GM12872 (cell line): ENCODE data around the gene PRAC1.

Experiments
- TF ChIP-seq, protein P1 (sequence below): IDR thresholded peaks from 3 replicates; pipeline ENCODE4 v1.5.1; 2011; ENCODE audit warnings: low read depth, mild to moderate bottlenecking, low read length, moderate library complexity; ENCODE audit not compliant: insufficient read depth

Gene PRAC1

DNA sequence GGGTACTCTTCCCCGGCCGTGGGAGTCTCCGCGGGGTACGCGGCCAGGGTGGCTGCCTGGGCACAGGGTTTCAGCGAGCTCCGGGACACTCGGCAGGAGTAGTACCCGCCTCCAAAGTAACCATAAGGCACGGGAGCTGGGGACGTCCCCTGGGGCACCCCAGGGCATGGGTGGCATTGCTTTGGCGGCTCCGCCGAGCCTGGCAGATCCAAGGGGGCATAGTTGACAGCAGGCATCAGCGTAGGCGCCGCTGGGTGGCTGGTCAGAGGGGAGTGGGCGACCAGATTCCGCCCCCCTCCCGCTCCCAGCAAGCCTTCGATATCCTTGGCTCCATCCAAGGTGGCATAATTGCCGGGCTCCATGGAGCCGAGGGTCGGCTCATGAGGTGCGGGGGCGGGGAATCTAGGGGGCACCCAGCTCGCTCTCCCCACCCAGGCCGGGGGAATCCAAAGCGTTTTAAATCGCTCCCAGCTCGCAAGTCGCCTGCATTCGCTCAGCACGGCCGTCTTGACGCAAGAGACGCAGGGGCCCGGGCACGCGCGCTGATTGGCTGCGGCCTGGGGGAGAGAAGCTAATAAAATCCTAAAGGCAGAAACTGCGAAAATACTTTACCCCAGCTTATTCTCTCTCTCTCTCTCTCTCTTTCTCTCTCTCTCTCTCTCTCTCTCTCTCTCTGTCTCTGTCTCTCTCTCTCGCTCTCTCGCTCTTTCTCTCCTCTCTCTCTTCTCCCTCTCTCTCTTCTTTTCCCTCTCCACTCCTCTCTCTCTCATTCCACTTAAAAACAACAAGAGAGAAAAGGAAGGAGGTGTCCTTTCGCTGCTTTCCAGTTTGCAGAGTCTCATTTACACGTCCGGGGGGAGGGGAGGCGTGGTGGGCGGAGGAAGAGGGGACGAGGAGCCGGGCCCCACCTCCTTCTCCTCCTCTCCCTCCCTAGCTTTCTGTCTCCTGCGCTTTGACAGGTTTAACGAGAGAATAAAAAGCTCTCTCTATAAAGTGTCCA, 6.2 kb upstream of the PRAC1 start, which contains the start of gene HOXB13:
HOXB13 (minus strand) TSS at position 519 of the 1,000 bp plus-strand sequence; CDS start at position 362, 157 bp downstream.
- TF ChIP-seq, protein P1, sequence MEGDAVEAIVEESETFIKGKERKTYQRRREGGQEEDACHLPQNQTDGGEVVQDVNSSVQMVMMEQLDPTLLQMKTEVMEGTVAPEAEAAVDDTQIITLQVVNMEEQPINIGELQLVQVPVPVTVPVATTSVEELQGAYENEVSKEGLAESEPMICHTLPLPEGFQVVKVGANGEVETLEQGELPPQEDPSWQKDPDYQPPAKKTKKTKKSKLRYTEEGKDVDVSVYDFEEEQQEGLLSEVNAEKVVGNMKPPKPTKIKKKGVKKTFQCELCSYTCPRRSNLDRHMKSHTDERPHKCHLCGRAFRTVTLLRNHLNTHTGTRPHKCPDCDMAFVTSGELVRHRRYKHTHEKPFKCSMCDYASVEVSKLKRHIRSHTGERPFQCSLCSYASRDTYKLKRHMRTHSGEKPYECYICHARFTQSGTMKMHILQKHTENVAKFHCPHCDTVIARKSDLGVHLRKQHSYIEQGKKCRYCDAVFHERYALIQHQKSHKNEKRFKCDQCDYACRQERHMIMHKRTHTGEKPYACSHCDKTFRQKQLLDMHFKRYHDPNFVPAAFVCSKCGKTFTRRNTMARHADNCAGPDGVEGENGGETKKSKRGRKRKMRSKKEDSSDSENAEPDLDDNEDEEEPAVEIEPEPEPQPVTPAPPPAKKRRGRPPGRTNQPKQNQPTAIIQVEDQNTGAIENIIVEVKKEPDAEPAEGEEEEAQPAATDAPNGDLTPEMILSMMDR, result no peak

DNA sequence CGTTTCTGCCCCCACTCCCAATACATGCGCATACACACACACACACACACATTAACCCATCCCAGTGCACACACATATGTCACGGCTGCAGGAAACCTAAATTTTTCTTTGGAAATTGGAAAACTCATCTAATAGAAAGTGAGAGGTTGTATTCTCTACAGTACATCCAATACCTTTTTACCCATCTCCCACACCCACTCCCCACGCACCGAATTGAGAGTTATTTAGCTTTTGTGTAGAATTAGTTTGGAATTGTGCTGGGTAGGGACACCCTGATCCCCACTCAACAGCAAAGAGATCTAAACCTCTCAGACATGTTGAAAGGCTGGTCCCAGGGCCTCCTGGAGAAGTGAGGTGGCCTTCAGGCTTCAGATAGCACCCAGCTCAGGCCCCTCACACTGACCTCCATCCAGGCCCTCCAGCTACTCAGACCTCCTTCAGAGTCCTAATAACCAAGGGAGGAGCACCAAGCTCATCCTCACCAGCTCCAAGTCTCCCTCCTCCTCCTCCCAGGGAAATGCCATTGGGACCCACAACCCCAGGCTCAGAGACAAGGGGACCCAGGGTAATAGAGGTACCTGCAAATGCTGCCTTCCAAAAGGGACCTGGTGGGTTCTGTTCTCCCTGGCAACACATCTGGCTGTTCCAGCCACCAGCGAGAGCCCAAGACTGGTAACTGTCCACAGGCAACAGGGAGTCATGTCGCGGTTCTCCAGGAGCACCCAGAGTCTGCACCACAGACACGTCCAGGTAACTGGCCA, 5.3 kb upstream of the PRAC1 start:
- TF ChIP-seq, protein P1, result no peak

DNA sequence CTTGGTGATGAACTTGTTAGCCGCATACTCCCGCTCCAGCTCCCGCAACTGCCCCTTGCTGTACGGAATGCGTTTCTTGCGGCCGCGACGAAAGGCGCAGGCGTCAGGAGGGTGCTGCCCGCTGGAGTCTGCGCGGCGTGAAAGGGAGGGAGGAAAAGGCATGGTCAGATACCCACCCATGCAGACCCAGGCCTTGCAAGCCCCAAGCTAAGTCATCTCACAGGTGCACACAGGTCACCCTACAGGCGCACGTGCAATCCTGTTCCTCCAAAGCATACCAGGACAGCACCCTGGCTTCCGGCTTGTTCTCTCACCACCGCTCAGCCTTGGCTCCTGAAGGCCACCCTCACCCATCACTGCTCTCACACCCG, 4.6 kb upstream of the PRAC1 start:
- TF ChIP-seq, protein P1, result no peak

DNA sequence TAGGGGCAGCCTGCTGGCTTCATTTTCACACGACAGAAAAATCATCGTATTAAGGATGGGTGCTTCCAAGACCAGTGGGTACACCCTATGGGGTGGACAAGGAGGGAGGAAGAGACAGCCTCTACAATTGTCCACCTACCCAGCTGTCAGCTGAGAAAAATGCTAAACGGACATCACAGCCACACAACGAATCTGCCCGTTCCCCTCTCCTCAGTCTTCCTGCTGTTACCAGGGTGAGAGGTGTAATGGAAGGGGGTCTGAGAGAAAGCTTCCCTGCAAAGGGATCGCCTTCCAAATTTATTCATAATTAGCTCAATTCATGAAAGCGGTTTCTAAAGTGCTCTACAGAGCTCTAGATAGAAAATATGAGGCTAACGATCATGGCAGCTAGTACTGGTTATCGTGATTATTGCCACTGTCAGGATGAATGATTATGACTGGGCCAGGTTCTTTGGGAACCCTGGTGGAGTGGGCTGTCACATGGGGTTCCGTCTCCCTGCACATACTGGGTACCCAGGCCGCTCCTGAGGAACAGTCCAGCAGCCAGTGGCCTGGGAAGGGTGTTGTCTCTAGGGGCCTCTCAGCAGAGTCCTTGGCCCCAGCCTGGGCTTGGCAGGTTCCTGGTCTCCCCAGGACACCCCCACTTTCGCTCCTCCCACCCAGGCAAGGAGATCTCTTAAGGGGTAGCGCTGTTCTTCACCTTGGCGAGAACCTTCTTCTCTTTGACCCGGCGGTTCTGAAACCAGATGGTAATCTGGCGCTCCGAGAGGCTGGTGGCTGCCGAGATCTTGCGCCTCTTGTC, 4.0 kb upstream of the PRAC1 start:
- TF ChIP-seq, protein P1, result no peak

DNA sequence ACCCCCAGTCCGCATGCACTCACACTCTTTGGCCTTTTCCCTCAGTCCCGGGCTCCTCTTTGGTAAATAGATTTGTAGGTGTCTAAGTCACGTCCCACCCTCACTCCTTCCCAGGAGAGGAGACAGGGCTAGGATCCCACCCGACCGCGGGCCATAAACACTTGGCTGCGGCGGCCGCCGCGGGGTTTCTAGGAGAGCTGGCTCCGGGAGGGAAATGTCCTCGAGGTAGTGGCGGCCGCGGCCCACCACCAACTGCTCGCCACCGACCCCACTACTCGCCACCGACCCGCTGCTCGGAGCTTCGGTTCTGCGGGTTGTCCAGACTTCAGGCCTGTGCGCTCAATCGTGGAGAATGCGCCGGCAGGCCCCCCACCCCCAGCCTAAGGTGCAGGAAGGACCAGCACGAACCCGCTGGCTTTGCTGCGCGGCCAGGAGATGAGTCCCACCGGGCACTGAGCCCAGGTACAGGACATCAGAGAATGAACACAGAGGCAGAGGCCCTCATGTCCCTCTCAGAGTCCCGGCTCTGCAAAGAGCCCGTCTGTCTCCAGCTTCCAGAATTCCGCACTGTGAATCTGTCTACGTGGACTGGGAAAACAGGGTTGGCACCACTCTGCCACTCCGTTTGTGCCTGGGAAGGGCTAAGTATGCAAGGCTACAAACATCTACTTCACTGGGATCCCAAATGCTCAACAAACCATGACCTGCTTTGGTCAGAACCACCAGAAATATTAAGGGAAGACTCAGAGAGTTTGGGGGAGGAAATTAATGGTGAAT, 3.2 kb upstream of the PRAC1 start:
- TF ChIP-seq, protein P1, result no peak

DNA sequence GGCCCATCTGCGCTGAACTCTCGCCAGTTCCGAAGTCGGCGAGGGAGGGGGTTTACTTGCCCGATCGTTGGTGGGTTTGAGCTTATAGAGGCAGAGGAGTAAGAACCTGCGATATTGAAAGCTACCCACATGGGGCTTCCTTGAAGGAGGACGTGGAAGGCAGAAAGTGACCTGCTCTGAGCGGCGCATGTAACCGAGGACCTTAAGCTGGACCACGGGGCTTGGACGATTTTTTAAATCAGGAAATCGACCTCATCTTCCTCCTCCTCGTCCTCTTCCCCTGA, 2.6 kb upstream of the PRAC1 start:
- TF ChIP-seq, protein P1, result no peak
